Heart left ventricle (tissue), 13 donors: ENCODE measurements around the gene RALGPS1.

ENCODE experiments used
- POLR2A ChIP-seq, 2 donors: fragments of 450-650 bp; IDR thresholded peaks; one replicate each; pipeline ENCODE4 v1.6.1; 2017; ENCODE audit warnings: antibody characterized with exemption in 2 of 2, mild to moderate bottlenecking in 2 of 2, moderate library complexity in 2 of 2
- TF ChIP-seq, protein P1 (sequence below), 12 donors: fragments of 200-600 bp; sonication (generic) in 4 of 12; IDR thresholded peaks; one replicate each; pipeline versions ENCODE4 v1.5.0 to v1.8.0; 2018 to 2022; ENCODE audit warnings: antibody characterized with exemption in 12 of 12, mild to moderate bottlenecking in 5 of 12
- donor health status: ischemic (EF 13 %, LVEDD 7.1; RV severe dilation, severe dysfunction).
- donor health status: DM: no; HTN: yes; CAD: no.
- donor health status: DM: no; HTN: no; CAD: no.
- donor health status: ischemic (EF 25% LVEDD 6.9; RV normal size, moderate dysfunction).
- donor health status: ischemic (EF 25% LVEDD 5.7; RV mildly dilated, moderate dysfunction).
- donor health status: ischemic (EF 35%, LVEDD 5.7; RV mildly dilated, moderate dysfunction).
- donor health status: nonischemic (EF 11% LVEDD 7.7; RV severe dilation, severe dysfunction).
- donor health status: DM: yes; HTN: yes; CAD: no.
- donor health status: PGD.
- donor health status: ischemic (EF 29% LVEDD 5.4; RV normal size, mild dysfunction).
- donor health status: nonischemic (EF 23%, LVEDD 6.1; RV moderate dilation, normal function).

GRCh38 chr9:126983767-126984166 is 69.2 kb downstream of the RALGPS1 start:
- no peak for TF ChIP-seq POLR2A (IDR thresholded peaks at IDR 0.05)
- TF ChIP-seq, protein P1, sequence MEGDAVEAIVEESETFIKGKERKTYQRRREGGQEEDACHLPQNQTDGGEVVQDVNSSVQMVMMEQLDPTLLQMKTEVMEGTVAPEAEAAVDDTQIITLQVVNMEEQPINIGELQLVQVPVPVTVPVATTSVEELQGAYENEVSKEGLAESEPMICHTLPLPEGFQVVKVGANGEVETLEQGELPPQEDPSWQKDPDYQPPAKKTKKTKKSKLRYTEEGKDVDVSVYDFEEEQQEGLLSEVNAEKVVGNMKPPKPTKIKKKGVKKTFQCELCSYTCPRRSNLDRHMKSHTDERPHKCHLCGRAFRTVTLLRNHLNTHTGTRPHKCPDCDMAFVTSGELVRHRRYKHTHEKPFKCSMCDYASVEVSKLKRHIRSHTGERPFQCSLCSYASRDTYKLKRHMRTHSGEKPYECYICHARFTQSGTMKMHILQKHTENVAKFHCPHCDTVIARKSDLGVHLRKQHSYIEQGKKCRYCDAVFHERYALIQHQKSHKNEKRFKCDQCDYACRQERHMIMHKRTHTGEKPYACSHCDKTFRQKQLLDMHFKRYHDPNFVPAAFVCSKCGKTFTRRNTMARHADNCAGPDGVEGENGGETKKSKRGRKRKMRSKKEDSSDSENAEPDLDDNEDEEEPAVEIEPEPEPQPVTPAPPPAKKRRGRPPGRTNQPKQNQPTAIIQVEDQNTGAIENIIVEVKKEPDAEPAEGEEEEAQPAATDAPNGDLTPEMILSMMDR (IDR thresholded peaks at IDR 0.05) = no peak
